ENCODE measurements around the gene SPP2. TPM values are rescaled to one million over a fixed set of nuclear protein-coding genes. Genes with fewer than 3 reads are reported as not detected.

Gene SPP2
- total RNA-seq, 4 donors from 2014 or later: not detected

- Histone ChIP-seq H3K4me3 (no peak overlapping the region), H3K4me1 (no peaks in the 10 kb centered on the region), H3K36me3 (no peaks in the 10 kb centered on the region), H3K9me3 (no peaks in the 10 kb centered on the region), H3K27me3 (no peaks in the 10 kb centered on the region), H3K27ac (no peak overlapping the region)
- 78 to 91% methylated on average over 6 of the region's 6 CpGs for WGBS, 2 donors
- DNase-seq (ENCODE audit: low spot score in 2 of 2): no peak
- TF ChIP-seq CTCF (IDR thresholded peaks at IDR 0.05) (no peak), EP300 (IDR thresholded peaks at IDR 0.05) (no peak), POLR2A (IDR thresholded peaks at IDR 0.05) (no peak)
Observed at GRCh38 chr2:234126146-234126470, 75.6 kb downstream of the SPP2 start.

Other genes starting within 250 kb of the SPP2 start
- under 1 TPM in 2 of 4 donors, not detected in 2; 0.22 to 0.60 TPM for gene HJURP, start 196.2 kb upstream of the SPP2 start, total RNA-seq
- gene TRPM8, start 133.3 kb upstream of the SPP2 start, total RNA-seq: not detected

Measured in tibial nerve (tissue), 4 donors.